ENCODE data around the gene ENDOU.

The ENDOU gene

GRCh38 chr12:47725091-47725772, at the start of gene ENDOU:
TSS of gene ENDOU (minus strand) at chr12:47725490. CDS start at chr12:47725413, 77 bp downstream.
- no peak for DNase-seq (ENCODE audit: low read depth)
- H3K4me3 ChIP-seq (ENCODE audit: low read depth, low read length) = no peak within 1 kb of the TSS
- TF ChIP-seq, protein P1, sequence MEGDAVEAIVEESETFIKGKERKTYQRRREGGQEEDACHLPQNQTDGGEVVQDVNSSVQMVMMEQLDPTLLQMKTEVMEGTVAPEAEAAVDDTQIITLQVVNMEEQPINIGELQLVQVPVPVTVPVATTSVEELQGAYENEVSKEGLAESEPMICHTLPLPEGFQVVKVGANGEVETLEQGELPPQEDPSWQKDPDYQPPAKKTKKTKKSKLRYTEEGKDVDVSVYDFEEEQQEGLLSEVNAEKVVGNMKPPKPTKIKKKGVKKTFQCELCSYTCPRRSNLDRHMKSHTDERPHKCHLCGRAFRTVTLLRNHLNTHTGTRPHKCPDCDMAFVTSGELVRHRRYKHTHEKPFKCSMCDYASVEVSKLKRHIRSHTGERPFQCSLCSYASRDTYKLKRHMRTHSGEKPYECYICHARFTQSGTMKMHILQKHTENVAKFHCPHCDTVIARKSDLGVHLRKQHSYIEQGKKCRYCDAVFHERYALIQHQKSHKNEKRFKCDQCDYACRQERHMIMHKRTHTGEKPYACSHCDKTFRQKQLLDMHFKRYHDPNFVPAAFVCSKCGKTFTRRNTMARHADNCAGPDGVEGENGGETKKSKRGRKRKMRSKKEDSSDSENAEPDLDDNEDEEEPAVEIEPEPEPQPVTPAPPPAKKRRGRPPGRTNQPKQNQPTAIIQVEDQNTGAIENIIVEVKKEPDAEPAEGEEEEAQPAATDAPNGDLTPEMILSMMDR (IDR thresholded peaks at IDR 0.05; ENCODE audit: insufficient read depth, low read depth, low read length, missing control alignments) = no peak

DNA sequence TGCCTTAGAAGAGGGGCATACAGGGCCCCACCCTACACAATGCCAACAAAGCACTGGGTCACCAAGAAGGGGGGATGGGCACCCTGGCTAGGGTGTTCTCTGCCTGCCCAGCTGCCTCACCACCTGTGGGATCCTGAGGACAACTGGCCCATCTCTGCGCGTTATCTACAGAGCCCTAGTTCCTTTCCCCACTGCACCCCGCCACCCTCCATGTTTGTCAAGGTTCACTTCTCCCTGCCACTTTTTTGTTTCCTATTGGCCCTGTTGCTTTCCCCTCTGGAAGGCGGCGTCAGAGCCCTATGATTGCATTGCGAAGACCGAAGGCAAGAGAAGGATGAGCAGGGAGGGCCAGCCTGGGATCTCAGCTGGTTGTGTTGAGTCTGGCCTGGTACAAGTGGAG, 49.4 kb upstream of the ENDOU start:
- DNase-seq (ENCODE audit: low read depth) = no peak
- TF ChIP-seq, protein P1 (IDR thresholded peaks at IDR 0.05; ENCODE audit: insufficient read depth, low read depth, low read length, missing control alignments) = no peak
- H3K4me3 ChIP-seq (ENCODE audit: low read depth, low read length) = no peak overlapping the region

DNA sequence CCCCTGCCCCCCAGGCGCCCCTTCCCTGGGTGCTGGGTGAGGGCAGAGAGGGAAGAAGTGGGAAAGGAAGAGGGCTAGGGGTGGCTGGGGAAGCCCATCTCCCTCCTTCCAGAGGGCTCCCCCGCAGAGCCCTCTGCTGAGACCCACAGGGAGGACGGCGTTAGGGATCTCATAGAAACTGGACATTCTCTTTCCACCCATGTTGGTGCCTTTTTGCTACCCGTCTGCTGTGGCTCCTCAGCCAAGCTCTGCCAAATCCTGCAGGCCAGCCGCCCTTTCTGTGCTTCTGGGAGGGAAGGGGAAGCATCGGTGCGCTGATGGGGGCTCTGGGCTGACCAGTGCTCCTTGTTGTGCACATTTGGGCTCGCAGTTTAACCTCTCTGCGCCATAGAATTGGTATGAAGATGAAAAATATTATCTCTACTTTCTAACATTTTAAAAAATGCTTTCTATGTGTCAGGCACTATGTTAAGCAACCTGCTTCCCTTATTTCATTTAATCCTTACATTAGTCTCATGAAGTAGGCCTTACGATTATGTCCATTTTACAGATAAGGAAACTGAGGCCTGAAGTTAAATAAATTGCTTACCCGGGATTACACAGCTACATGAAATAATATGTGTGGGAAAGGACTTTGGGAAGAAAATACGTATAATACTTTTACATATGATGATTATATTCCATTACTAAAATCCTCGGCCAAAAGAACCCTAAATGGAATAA, 48.7 kb upstream of the ENDOU start:
- TF ChIP-seq, protein P1 (IDR thresholded peaks at IDR 0.05; ENCODE audit: insufficient read depth, low read depth, low read length, missing control alignments) = no peak
- DNase-seq (ENCODE audit: low read depth) = no peak
- peak overlapping the region; percentile 61 for H3K4me3 ChIP-seq (ENCODE audit: low read depth, low read length)

GRCh38 chr12:47773062-47773857, 48.0 kb upstream of the ENDOU start, which contains the start of gene SLC48A1:
TSS of gene SLC48A1 (plus strand) at chr12:47773238. CDS start at chr12:47773305, 67 bp downstream.
- TF ChIP-seq, protein P1 (IDR thresholded peaks at IDR 0.05; ENCODE audit: insufficient read depth, low read depth, low read length, missing control alignments) = peak; percentile 29
- H3K4me3 ChIP-seq (ENCODE audit: low read depth, low read length) = peak within 1 kb of the TSS; percentile 61
- peak; percentile 75 for DNase-seq (ENCODE audit: low read depth)

- no peak for DNase-seq (ENCODE audit: low read depth)
- peak overlapping the region; percentile 55 for H3K4me3 ChIP-seq (ENCODE audit: low read depth, low read length)
- TF ChIP-seq, protein P1 (IDR thresholded peaks at IDR 0.05; ENCODE audit: insufficient read depth, low read depth, low read length, missing control alignments) = no peak
Observed at GRCh38 chr12:47772738-47773061, 47.4 kb upstream of the ENDOU start.

DNA sequence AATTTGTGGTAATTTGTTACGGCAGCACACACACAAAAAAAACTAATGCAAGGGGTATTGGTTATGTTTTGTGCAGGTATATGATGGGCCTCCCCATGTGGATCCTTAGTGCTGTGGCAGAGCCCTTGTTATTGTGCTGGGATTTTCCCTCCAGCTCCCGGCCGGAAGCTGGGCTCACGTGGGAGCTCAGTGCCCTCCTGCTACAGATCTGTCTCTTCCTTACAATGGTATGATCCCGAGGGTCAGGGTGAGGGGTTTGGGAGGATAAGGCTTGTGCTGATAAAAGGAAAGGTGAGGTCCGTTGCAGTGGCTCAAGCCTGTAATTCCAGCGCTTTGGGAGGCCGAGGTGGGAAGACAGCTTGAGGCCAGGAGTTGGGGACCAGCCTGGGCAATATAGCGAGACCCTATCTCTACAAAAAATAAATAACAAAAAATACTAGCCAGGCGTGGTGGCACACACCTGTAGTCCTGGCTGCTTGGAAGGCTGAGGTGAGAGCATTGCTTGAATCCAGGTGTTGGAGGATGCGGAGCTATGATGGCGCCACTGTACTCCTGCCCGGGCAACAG, 46.9 kb upstream of the ENDOU start:
- H3K4me3 ChIP-seq (ENCODE audit: low read depth, low read length) = no peak overlapping the region
- TF ChIP-seq, protein P1 (IDR thresholded peaks at IDR 0.05; ENCODE audit: insufficient read depth, low read depth, low read length, missing control alignments) = no peak
- no peak for DNase-seq (ENCODE audit: low read depth)
